NCI-H82 treated with DMSO at 0.1 percent for 48 hours (cell line): ENCODE measurements around the gene MRPS7.
"Not testable (repeated sequence)": the region's sequence is repeated elsewhere in the genome, so short reads cannot be mapped to it uniquely, and the experiment has no call there.

ENCODE experiments used
- DNase-seq: peaks from one replicate; lab custom pipeline; 2025; ENCODE audit not compliant: unreplicated experiment; lab: John Stamatoyannopoulos, UW

MRPS7 gene

DNA sequence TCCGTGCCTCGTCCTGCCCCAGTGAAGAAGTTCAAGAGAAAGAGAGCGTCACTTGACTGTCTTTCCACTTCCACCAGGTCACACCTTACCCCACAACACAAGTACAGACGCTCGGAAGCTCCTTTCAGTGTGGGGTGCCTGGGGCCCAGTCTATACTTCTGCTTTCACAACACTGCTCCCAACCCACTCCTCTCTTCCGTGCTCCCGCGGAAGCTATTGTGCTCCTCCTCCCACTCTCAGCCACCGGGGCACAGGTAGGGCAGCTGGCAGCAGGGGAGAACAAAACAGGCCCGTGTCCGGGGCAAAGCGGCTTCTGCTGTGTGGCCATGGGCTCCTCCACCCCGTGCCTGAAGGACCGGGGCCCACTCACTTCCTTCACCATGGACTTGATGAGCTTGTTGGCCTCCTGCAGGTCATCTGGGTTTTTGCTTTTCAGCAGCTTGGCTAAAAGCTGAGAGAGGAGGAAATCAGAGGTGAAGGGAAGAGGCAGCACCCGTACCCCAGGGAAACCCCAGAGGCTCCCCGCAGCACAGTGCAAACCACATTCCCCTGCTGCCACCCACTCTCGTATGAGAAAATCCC is 19.1 kb upstream of the MRPS7 start:
- no peak for DNase-seq

DNA sequence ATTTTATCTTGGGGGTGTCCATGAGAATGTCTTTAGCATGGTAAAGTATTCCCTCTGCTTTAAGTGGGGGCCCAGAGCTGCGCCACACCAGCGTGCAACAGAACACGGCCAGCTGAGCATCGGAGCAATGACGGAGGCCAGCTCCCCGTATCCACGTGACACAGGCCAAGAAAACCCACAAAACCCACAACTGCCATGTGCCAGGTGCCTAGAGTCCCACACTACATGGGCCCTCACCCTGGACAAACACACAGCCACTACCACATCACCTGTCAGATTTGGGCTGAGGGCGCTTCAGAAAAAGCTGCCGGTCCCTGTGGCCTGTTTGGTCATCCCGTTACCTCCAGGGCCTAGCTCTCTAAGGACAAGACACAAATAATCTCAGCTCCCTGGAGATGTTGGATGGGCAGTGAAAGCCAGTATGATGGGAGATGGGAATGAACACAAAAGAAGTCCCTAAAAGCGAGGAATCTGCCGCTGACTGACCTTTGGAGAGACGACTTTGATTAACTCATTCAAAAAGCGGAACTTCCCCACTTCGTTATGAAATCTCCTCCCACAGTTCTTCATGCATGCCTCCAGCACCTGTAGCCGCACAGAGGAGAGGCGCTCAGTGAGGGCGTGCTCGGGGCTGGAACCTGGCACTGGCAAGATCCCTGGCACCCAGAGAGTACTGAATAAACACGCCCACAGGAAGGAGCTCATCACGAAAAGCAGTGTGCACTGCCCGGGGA is 17.4 kb upstream of the MRPS7 start:
- no peak for DNase-seq

- DNase-seq = no peak
Measured at GRCh38 chr17:75245011-75245410, 16.7 kb upstream of the MRPS7 start.

DNA sequence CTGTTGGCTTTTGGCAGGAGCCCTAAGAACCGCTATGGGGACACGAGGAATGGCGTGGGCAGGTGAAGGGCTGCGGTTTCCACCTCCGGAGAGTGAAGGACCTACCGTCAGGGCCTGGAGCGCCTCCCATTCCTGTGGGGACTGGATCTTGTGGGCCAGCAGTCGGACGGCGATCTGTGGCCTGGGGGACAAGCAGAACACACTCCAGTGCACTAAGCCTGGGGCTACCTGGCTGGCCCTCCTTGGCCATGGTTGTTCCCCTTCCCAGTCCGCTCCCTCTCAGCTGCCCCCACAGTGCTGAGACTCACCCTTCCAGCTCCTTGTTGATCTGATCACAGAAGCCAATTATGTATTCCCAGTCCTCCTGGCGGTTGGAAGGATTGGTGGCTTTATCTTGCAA is 15.3 kb upstream of the MRPS7 start:
- DNase-seq = no peak

- no peak for DNase-seq
Measured at GRCh38 chr17:75249564-75249963, 12.1 kb upstream of the MRPS7 start.

- no peak for DNase-seq
Measured at GRCh38 chr17:75250009-75250471, 11.6 kb upstream of the MRPS7 start.

- DNase-seq = peak; percentile 30
Measured at GRCh38 chr17:75252039-75252816, 9.5 kb upstream of the MRPS7 start.

GRCh38 chr17:75255954-75256698 is 5.6 kb upstream of the MRPS7 start:
- not testable (repeated sequence) for DNase-seq

GRCh38 chr17:75257228-75257627 is 4.5 kb upstream of the MRPS7 start:
- DNase-seq = not testable (repeated sequence)

- no peak for DNase-seq
Measured at GRCh38 chr17:75260641-75261335, 891 bp upstream of the MRPS7 start.

DNA sequence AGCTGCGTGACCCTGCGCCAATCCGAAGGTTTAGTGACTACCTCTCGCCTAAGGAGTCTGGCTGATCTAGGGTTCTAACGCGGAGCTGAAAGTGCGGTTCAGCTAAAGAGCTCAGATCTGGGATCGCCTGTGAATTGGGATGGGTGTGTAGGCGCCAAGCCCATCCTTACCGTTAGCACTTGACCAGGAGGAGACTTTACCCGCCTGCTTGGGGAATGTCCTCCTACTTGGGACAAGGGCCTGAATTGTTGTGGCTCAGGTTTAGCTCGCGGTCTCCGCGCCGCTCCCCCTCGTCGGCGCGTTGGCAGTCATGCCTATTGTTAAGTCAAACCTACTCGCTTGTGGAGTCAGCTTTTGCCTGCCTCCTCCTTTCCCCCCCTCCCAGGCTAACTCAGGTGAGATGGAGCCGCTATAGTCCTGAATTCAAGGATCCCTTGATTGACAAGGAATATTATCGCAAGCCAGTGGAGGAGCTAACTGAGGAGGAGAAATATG is 480 bp downstream of the MRPS7 start:
- no peak for DNase-seq

- no peak for DNase-seq
Measured at GRCh38 chr17:75263055-75263454, 1.4 kb downstream of the MRPS7 start.

GRCh38 chr17:75265614-75266315 is 4.1 kb downstream of the MRPS7 start:
- no peak for DNase-seq

- DNase-seq = no peak
Measured at GRCh38 chr17:75266316-75267152, 4.9 kb downstream of the MRPS7 start.

GRCh38 chr17:75267153-75267410 is 5.4 kb downstream of the MRPS7 start:
- DNase-seq = no peak

DNA sequence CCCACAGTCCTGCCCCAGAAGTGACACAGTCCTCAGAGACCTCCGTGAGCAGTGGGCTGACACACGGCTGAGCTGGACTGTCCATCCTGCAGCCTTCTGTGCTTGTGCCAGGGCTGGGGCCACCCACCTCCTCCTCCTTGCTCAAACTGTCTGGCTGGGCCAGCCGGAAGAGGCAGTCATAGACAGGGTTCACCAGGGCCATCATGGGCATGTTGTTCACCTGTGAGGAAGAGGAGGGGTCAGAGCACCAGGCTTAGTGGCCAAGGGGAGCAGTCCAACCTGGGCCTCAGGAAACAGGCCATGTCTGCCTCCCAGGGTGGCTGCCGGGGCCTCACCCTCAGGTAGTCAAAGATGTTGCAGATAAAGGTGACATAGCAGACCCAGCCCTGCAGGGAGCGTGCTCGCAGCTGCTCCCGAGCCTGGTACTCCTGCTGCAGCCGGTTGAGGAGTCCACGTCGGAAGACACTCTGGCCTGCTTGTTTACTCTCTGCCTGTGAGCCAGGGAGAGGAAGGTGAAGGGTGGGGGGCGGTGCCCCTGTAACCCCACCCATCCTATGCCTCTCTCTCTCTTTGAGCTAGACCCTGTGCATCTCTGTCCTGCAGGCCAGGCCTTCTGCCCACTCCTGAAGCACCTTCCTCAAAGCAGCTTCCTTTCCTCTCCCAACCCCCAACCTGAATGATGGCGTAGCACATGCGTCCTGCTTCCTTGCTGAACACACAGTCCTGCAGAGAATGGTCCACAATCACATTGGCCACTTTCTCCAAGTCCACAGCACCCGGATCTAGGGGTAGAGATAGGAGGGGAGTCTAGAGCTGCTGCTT is 5.9 kb downstream of the MRPS7 start:
- no peak for DNase-seq

DNA sequence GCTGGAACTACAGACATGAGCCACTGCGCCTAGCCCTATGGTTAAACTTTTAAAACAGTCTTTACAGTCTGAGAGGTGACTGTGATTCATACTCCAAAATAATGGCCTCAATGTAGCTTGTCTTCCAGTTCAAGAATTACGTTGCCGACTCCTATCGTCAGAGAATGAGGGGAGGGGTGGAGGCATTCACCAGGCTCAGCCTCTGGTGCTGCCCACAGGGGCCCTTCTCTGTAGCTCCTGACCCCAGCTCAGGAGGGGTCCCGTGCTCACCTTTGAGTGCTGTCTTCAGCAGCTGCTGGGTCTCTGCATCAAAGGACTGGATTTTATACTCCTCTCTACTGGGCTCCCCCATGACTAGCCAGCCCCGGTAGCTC is 8.2 kb downstream of the MRPS7 start:
- no peak for DNase-seq

GRCh38 chr17:75270218-75270965 is 8.7 kb downstream of the MRPS7 start:
- peak; percentile 61 for DNase-seq
